Measurements from ENCODE around the gene MAP3K12. TPM values are rescaled to one million over a fixed set of nuclear protein-coding genes. Genes with fewer than 3 reads are reported as not detected.
"Not testable (repeated sequence)": the region's sequence is repeated elsewhere in the genome, so short reads cannot be mapped to it uniquely, and the experiment has no call there.

Gene MAP3K12
- total RNA-seq (10 to 100 TPM; 21.2 to 44.5 TPM), polyA plus RNA-seq (10 to 100 TPM in 1 of 2 donors, 1 to 10 TPM in 1; 3.6 to 68.4 TPM)
- long read RNA-seq, donor 1, partial matches to known transcripts: 1 of 6 reads
- long read RNA-seq, donor 1, other reads (novel, unspliced or antisense): 5 of 6 reads
- long read RNA-seq, donor 2, partial matches to known transcripts: 6 of 33 reads
- long read RNA-seq, donor 2, other reads (novel, unspliced or antisense): 24 of 33 reads

GRCh38 chr12:53499266-53500141 is at the start of gene MAP3K12:
MAP3K12 (minus strand) TSS chr12:53499458; CDS start chr12:53487391, 12,067 bp downstream.
- Histone ChIP-seq H3K27ac (ENCODE audit: low read depth in 1 of 2, low read length in 2 of 2) (peak within 1 kb of the TSS; percentile 94 to 99), H3K36me3 (ENCODE audit: control insufficient read depth in 1 of 2, insufficient read depth in 2 of 2, low read length in 1 of 2) (no peaks in the 10 kb centered on the region), H3K4me1 (ENCODE audit: control insufficient read depth in 1 of 2, insufficient read depth in 2 of 2, low read length in 2 of 2) (no peaks in the 10 kb centered on the region), H3K27me3 (ENCODE audit: control insufficient read depth in 1 of 2, insufficient read depth in 2 of 2, low read length in 1 of 2) (no peaks in the 10 kb centered on the region), H3K9me3 (ENCODE audit: control insufficient read depth, low read length) (no peaks in the 10 kb centered on the region), H3K4me3 (ENCODE audit: low read length in 2 of 2) (peak within 1 kb of the TSS; percentile 39 to 82)
- ATAC-seq (ENCODE audit: low FRiP score) (peak; percentile 31), DNase-seq (peak; percentile 80 to 89)
- intact Hi-C loops (cut with DNase I): loop anchor here (2.0 to 10.0 kb wide), 2 partner anchors 47 to 175 kb away; partner anchors contain the start of genes AAAS (in 2 of the 2) and PCBP2 (in 1 of the 2)
- 1% methylated on average over 44 to 51 of the region's 51 CpGs for WGBS, 2 donors

DNA sequence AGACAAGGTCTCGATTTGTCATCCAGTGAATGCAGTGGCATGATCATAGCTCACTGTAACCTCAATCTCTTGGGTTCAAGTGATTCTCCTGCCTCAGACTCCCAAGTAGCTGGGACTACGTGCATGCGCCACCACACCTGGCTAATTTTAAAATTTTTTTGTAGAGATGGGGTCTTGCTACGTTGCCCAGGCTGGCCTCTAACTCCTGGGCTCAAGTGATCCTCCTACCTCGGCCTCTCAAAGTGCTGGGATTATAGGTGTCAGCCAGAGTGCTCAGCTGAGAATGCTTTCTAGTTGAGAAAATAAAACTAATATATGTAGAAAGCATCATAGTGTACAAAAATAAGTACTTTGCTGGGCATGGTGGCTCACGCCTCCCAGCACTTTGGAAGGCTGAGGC is 49.1 kb upstream of the MAP3K12 start:
- H3K9me3 ChIP-seq (ENCODE audit: control insufficient read depth, low read length); H3K27me3 ChIP-seq (ENCODE audit: control insufficient read depth in 1 of 2, insufficient read depth in 2 of 2, low read length in 1 of 2); ATAC-seq (ENCODE audit: low FRiP score); intact Hi-C loops (cut with DNase I); DNase-seq; H3K4me3 ChIP-seq (ENCODE audit: low read length in 2 of 2); H3K27ac ChIP-seq (ENCODE audit: low read depth in 1 of 2, low read length in 2 of 2); H3K36me3 ChIP-seq (ENCODE audit: control insufficient read depth in 1 of 2, insufficient read depth in 2 of 2, low read length in 1 of 2); H3K4me1 ChIP-seq (ENCODE audit: control insufficient read depth in 1 of 2, insufficient read depth in 2 of 2, low read length in 2 of 2): not testable (repeated sequence)
- 93 to 96% methylated on average over 6 of the region's 6 CpGs for WGBS, 2 donors

GRCh38 chr12:53543539-53543938 is 44.3 kb upstream of the MAP3K12 start:
- intact Hi-C loops (cut with DNase I): loop anchor here (5.0 kb wide), 3 partner anchors 84 to 199 kb away; partner anchors contain the start of genes ATF7 (in 1 of the 2) and ATP5MC2 (in 1 of the 2)
- H3K9me3 ChIP-seq (ENCODE audit: control insufficient read depth, low read length): no peaks in the 10 kb centered on the region
- DNase-seq (peak in 1 of 2 donors; percentile 63), ATAC-seq (ENCODE audit: low FRiP score) (peak; percentile 90)
- no peaks in the 10 kb centered on the region for H3K27me3 ChIP-seq (ENCODE audit: control insufficient read depth in 1 of 2, insufficient read depth in 2 of 2, low read length in 1 of 2)
- 13 to 15% methylated on average over 5 of the region's 5 CpGs for WGBS, 2 donors
- peaks cover 0 to 4% of the 10 kb centered on the region in 2 donors for H3K36me3 ChIP-seq (ENCODE audit: control insufficient read depth in 1 of 2, insufficient read depth in 2 of 2, low read length in 1 of 2)
- peak overlapping the region; percentile 16 to 88 for H3K27ac ChIP-seq (ENCODE audit: low read depth in 1 of 2, low read length in 2 of 2)
- no peaks in the 10 kb centered on the region for H3K4me1 ChIP-seq (ENCODE audit: control insufficient read depth in 1 of 2, insufficient read depth in 2 of 2, low read length in 2 of 2)
- no peak overlapping the region for H3K4me3 ChIP-seq (ENCODE audit: low read length in 2 of 2)

- ATAC-seq (ENCODE audit: low FRiP score) (no peak), DNase-seq (no peak)
- Histone ChIP-seq H3K27ac (ENCODE audit: low read depth in 1 of 2, low read length in 2 of 2) (no peak overlapping the region), H3K27me3 (ENCODE audit: control insufficient read depth in 1 of 2, insufficient read depth in 2 of 2, low read length in 1 of 2) (no peaks in the 10 kb centered on the region), H3K36me3 (ENCODE audit: control insufficient read depth in 1 of 2, insufficient read depth in 2 of 2, low read length in 1 of 2) (peaks cover 1 to 4% of the 10 kb centered on the region in 2 donors), H3K4me3 (ENCODE audit: low read length in 2 of 2) (no peak overlapping the region), H3K4me1 (ENCODE audit: control insufficient read depth in 1 of 2, insufficient read depth in 2 of 2, low read length in 2 of 2) (no peaks in the 10 kb centered on the region), H3K9me3 (ENCODE audit: control insufficient read depth, low read length) (no peaks in the 10 kb centered on the region)
- WGBS, 2 donors: 95 to 97% methylated on average over 3 of the region's 3 CpGs
- intact Hi-C loops (cut with DNase I): no loop called here
Observed at GRCh38 chr12:53539526-53539925, 40.3 kb upstream of the MAP3K12 start.

DNA sequence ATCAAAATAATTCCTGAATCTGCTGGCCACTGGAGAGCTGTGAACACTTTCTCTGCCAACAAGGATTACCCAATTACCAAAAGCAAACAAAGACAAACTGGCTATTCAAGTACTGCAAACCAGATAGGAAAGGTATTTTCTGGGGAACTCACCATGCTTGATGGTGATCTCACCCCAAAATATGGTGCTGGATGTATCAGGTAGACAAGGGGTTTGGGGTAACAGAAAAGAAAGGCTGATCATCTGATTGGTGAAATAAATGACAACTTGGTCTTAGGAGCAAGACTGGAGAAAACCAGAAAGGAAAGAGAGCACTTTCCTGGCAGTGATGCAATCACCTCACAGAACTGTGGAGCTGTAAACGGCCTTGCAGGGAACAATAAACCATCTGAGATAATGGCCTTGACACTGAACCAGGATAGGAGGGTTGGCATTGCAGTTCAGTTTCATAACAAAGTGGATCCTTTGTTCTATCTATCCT is 39.0 kb upstream of the MAP3K12 start:
- 11 to 13% methylated on average over 1 of the region's 1 CpG for WGBS, 2 donors
- intact Hi-C loops (cut with DNase I): no loop called here
- Histone ChIP-seq H3K9me3 (ENCODE audit: control insufficient read depth, low read length) (no peaks in the 10 kb centered on the region), H3K4me1 (ENCODE audit: control insufficient read depth in 1 of 2, insufficient read depth in 2 of 2, low read length in 2 of 2) (no peaks in the 10 kb centered on the region), H3K27ac (ENCODE audit: low read depth in 1 of 2, low read length in 2 of 2) (peak overlapping the region in 1 of 2 donors; percentile 17), H3K4me3 (ENCODE audit: low read length in 2 of 2) (no peak overlapping the region), H3K27me3 (ENCODE audit: control insufficient read depth in 1 of 2, insufficient read depth in 2 of 2, low read length in 1 of 2) (no peaks in the 10 kb centered on the region), H3K36me3 (ENCODE audit: control insufficient read depth in 1 of 2, insufficient read depth in 2 of 2, low read length in 1 of 2) (peaks cover 1 to 4% of the 10 kb centered on the region in 2 donors)
- DNase-seq (no peak), ATAC-seq (ENCODE audit: low FRiP score) (peak; percentile 81)

DNA sequence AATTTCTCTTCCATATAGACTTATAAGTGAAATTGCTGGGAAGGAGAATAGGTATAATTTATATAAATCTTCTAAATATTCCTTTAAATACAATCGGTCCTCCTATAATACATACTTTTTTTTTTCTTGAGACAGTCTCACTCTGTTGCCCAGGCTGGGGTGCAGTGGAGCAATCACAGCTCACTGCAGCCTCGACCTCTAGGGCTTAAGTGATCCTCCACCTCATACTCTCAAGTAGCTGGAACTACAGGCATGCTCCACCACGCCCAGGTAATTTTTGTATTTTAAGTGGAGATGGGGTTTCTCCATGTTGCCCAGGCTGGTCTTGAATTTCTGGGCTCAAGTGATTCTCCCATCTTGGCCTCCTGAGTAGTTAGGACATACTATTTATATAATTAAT is 37.7 kb upstream of the MAP3K12 start:
- 90 to 94% methylated on average over 3 of the region's 3 CpGs for WGBS, 2 donors
- intact Hi-C loops (cut with DNase I): no loop called here
- Histone ChIP-seq H3K27ac (ENCODE audit: low read depth in 1 of 2, low read length in 2 of 2) (no peak overlapping the region), H3K9me3 (ENCODE audit: control insufficient read depth, low read length) (no peaks in the 10 kb centered on the region), H3K36me3 (ENCODE audit: control insufficient read depth in 1 of 2, insufficient read depth in 2 of 2, low read length in 1 of 2) (peaks cover 4 to 5% of the 10 kb centered on the region in 2 donors), H3K4me1 (ENCODE audit: control insufficient read depth in 1 of 2, insufficient read depth in 2 of 2, low read length in 2 of 2) (no peaks in the 10 kb centered on the region), H3K4me3 (ENCODE audit: low read length in 2 of 2) (no peak overlapping the region), H3K27me3 (ENCODE audit: control insufficient read depth in 1 of 2, insufficient read depth in 2 of 2, low read length in 1 of 2) (no peaks in the 10 kb centered on the region)
- DNase-seq (no peak), ATAC-seq (ENCODE audit: low FRiP score) (no peak)

GRCh38 chr12:53533471-53533870 is 34.2 kb upstream of the MAP3K12 start:
- Histone ChIP-seq H3K9me3 (ENCODE audit: control insufficient read depth, low read length) (no peaks in the 10 kb centered on the region), H3K36me3 (ENCODE audit: control insufficient read depth in 1 of 2, insufficient read depth in 2 of 2, low read length in 1 of 2) (peaks cover 4 to 9% of the 10 kb centered on the region in 2 donors), H3K27ac (ENCODE audit: low read depth in 1 of 2, low read length in 2 of 2) (no peak overlapping the region), H3K27me3 (ENCODE audit: control insufficient read depth in 1 of 2, insufficient read depth in 2 of 2, low read length in 1 of 2) (no peaks in the 10 kb centered on the region), H3K4me1 (ENCODE audit: control insufficient read depth in 1 of 2, insufficient read depth in 2 of 2, low read length in 2 of 2) (no peaks in the 10 kb centered on the region), H3K4me3 (ENCODE audit: low read length in 2 of 2) (no peak overlapping the region)
- intact Hi-C loops (cut with DNase I): no loop called here
- DNase-seq (no peak), ATAC-seq (ENCODE audit: low FRiP score) (no peak)
- WGBS, 2 donors: 72 to 80% methylated on average over 2 of the region's 2 CpGs

GRCh38 chr12:53532524-53533445 is 33.5 kb upstream of the MAP3K12 start:
- Histone ChIP-seq H3K36me3 (ENCODE audit: control insufficient read depth in 1 of 2, insufficient read depth in 2 of 2, low read length in 1 of 2) (peaks cover 4 to 9% of the 10 kb centered on the region in 2 donors), H3K4me3 (ENCODE audit: low read length in 2 of 2) (no peak overlapping the region), H3K9me3 (ENCODE audit: control insufficient read depth, low read length) (no peaks in the 10 kb centered on the region), H3K27ac (ENCODE audit: low read depth in 1 of 2, low read length in 2 of 2) (no peak overlapping the region), H3K27me3 (ENCODE audit: control insufficient read depth in 1 of 2, insufficient read depth in 2 of 2, low read length in 1 of 2) (no peaks in the 10 kb centered on the region), H3K4me1 (ENCODE audit: control insufficient read depth in 1 of 2, insufficient read depth in 2 of 2, low read length in 2 of 2) (no peaks in the 10 kb centered on the region)
- ATAC-seq (ENCODE audit: low FRiP score) (no peak), DNase-seq (no peak)
- intact Hi-C loops (cut with DNase I): no loop called here
- WGBS, 2 donors: 92 to 93% methylated on average over 7 of the region's 7 CpGs

Measured in aorta (tissue), 5 donors.